KMS-11 (cell line): ENCODE data around the gene DNAJC5G.

Experiments used
- H2AFZ ChIP-seq: fragments of 200-600 bp; sonication (generic); 2 replicates; pipeline ENCODE4 v1.6.1; 2016; ENCODE audit warnings: antibody characterized with exemption, mixed run types, low read depth
- H3K27ac ChIP-seq: fragments of 200-600 bp; sonication (generic); 2 replicates; pipeline ENCODE4 v1.6.1; 2016; ENCODE audit warnings: mild to moderate bottlenecking, mixed run types
- H3K27me3 ChIP-seq: fragments of 200-600 bp; sonication (generic); 2 replicates; pipeline ENCODE4 v1.6.1; 2017; ENCODE audit warnings: mild to moderate bottlenecking, low read depth, mixed run types, moderate library complexity; ENCODE audit not compliant: insufficient read depth
- H3K36me3 ChIP-seq: fragments of 200-600 bp; sonication (generic); 2 replicates; pipeline ENCODE4 v1.6.1; 2017; ENCODE audit warnings: mild to moderate bottlenecking, mixed run types; ENCODE audit not compliant: insufficient read depth
- H3K4me1 ChIP-seq: fragments of 200-600 bp; sonication (generic); 2 replicates; pipeline ENCODE4 v1.6.1; 2016; ENCODE audit warnings: mild to moderate bottlenecking, low read depth, mixed run types; ENCODE audit not compliant: poor library complexity, severe bottlenecking
- H3K4me2 ChIP-seq: fragments of 200-600 bp; sonication (generic); 2 replicates; pipeline ENCODE4 v1.7.0; 2016; ENCODE audit warnings: mild to moderate bottlenecking, mixed run types
- H3K4me3 ChIP-seq: fragments of 200-600 bp; sonication (generic); IDR thresholded peaks from 2 replicates; pipeline ENCODE4 v1.6.1; 2017; ENCODE audit warnings: low read depth, low read length, mixed read lengths; ENCODE audit not compliant: insufficient read depth
- H3K79me2 ChIP-seq: fragments of 200-600 bp; sonication (generic); 2 replicates; pipeline ENCODE4 v1.6.1; 2016; ENCODE audit warnings: low read depth, mixed run types; ENCODE audit not compliant: insufficient read depth
- H3K9ac ChIP-seq: fragments of 200-600 bp; sonication (generic); 2 replicates; pipeline ENCODE4 v1.6.1; 2016; ENCODE audit warnings: mild to moderate bottlenecking, mixed run types
- H4K20me1 ChIP-seq: fragments of 200-600 bp; sonication (generic); 2 replicates; pipeline ENCODE4 v1.6.1; 2016; ENCODE audit warnings: mild to moderate bottlenecking, mixed run types; ENCODE audit not compliant: insufficient read depth
- TF ChIP-seq, protein P1 (sequence below): fragments of 200-600 bp; sonication (generic); conservative IDR thresholded peaks from 2 replicates; pipeline ENCODE4 v1.6.1; 2017; ENCODE audit warnings: low read depth, mild to moderate bottlenecking, antibody characterized with exemption, low read length, moderate library complexity, mixed read lengths

DNAJC5G gene

GRCh38 chr2:27255187-27255586 is 20.0 kb upstream of the DNAJC5G start:
- Histone ChIP-seq H4K20me1 (no peaks in the 10 kb centered on the region), H3K9ac (no peak overlapping the region), H3K27me3 (peaks cover 33% of the 10 kb centered on the region), H3K4me2 (no peak overlapping the region), H3K36me3 (no peaks in the 10 kb centered on the region), H3K4me1 (no peaks in the 10 kb centered on the region), H3K27ac (no peak overlapping the region), H2AFZ (no peak overlapping the region), H3K79me2 (no peaks in the 10 kb centered on the region), H3K4me3 (no peak overlapping the region)
- TF ChIP-seq, protein P1, sequence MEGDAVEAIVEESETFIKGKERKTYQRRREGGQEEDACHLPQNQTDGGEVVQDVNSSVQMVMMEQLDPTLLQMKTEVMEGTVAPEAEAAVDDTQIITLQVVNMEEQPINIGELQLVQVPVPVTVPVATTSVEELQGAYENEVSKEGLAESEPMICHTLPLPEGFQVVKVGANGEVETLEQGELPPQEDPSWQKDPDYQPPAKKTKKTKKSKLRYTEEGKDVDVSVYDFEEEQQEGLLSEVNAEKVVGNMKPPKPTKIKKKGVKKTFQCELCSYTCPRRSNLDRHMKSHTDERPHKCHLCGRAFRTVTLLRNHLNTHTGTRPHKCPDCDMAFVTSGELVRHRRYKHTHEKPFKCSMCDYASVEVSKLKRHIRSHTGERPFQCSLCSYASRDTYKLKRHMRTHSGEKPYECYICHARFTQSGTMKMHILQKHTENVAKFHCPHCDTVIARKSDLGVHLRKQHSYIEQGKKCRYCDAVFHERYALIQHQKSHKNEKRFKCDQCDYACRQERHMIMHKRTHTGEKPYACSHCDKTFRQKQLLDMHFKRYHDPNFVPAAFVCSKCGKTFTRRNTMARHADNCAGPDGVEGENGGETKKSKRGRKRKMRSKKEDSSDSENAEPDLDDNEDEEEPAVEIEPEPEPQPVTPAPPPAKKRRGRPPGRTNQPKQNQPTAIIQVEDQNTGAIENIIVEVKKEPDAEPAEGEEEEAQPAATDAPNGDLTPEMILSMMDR = no peak

- H3K4me3 ChIP-seq = no peak overlapping the region
- peaks cover 38% of the 10 kb centered on the region for H3K27me3 ChIP-seq
- no peaks in the 10 kb centered on the region for H3K4me1 ChIP-seq
- no peaks in the 10 kb centered on the region for H3K36me3 ChIP-seq
- no peaks in the 10 kb centered on the region for H4K20me1 ChIP-seq
- no peaks in the 10 kb centered on the region for H3K79me2 ChIP-seq
- H3K27ac ChIP-seq = no peak overlapping the region
- H3K4me2 ChIP-seq = no peak overlapping the region
- no peak overlapping the region for H2AFZ ChIP-seq
- H3K9ac ChIP-seq = no peak overlapping the region
- TF ChIP-seq, protein P1 = no peak
Observed at GRCh38 chr2:27255660-27256059, 19.6 kb upstream of the DNAJC5G start.

GRCh38 chr2:27256855-27257454 is 18.3 kb upstream of the DNAJC5G start:
- no peaks in the 10 kb centered on the region for H3K36me3 ChIP-seq

DNA sequence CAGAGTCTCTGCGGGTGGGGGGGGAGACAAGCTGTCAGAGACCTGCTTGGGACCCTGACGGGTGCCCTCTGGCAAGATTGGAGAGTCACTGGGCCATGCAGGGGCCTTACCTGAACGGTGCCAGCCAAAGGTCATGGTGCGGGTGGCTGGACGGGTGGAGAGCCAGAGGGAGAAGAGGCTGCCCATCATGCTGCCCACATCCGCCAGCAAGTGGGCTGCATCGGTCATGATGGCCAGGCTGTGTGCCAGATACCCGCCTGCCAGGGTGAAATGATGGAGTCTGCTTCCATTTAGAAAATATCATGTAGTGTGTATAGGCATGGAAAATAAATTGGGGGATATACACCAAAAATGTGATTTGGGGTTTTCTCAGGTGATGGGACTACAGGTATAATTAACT is 17.2 kb upstream of the DNAJC5G start:
- H3K27me3 ChIP-seq = peaks cover 53% of the 10 kb centered on the region

More at GRCh38 chr2:27256855-27257454, 18.3 kb upstream of the DNAJC5G start:
- H3K4me3 ChIP-seq = no peak overlapping the region
- TF ChIP-seq, protein P1 = no peak
- H3K4me2 ChIP-seq = no peak overlapping the region
- H3K79me2 ChIP-seq = no peaks in the 10 kb centered on the region
- H3K27me3 ChIP-seq = peaks cover 46% of the 10 kb centered on the region
- H3K4me1 ChIP-seq = no peaks in the 10 kb centered on the region
- H3K9ac ChIP-seq = no peak overlapping the region
- no peak overlapping the region for H2AFZ ChIP-seq
- H3K27ac ChIP-seq = no peak overlapping the region
- H4K20me1 ChIP-seq = no peaks in the 10 kb centered on the region

More for the DNA sequence above, 17.2 kb upstream of the DNAJC5G start:
- H3K4me2 ChIP-seq = no peak overlapping the region
- no peaks in the 10 kb centered on the region for H3K79me2 ChIP-seq
- H3K27ac ChIP-seq = no peak overlapping the region
- H3K9ac ChIP-seq = no peak overlapping the region
- no peaks in the 10 kb centered on the region for H3K36me3 ChIP-seq
- H2AFZ ChIP-seq = no peak overlapping the region
- TF ChIP-seq, protein P1 = no peak
- no peak overlapping the region for H3K4me3 ChIP-seq
- H3K4me1 ChIP-seq = peaks cover under 1% of the 10 kb centered on the region
- no peaks in the 10 kb centered on the region for H4K20me1 ChIP-seq
